Measurements from ENCODE around the gene KIF13A. TPM values are rescaled to one million over a fixed set of nuclear protein-coding genes. Genes with fewer than 3 reads are reported as not detected.
A peak's percentile ranks its signal among the peaks of the same experiment; 100 is the strongest.

KIF13A gene
- total and polyA plus RNA-seq, 9 of the 15 experiments (the other 6 are each of a cell fraction or from before 2014, with no cell fraction given), result 3.6 to 44.3 (median 29.7) TPM

- BruUV-seq (replicated peaks), result no TSS peak
- Histone ChIP-seq H3K4me1 (replicated peaks in 1 of 2; ENCODE audit: control insufficient read depth in 2 of 2, insufficient read depth in 2 of 2, low read length in 2 of 2) (peaks cover 14 to 47% of the 10 kb centered on the region in 2 experiments), H3K4me3 (no peak overlapping the region), H2AFZ (ENCODE audit: low read depth, low read length) (no peak overlapping the region), H4K20me1 (replicated peaks; ENCODE audit: control insufficient read depth, insufficient read depth, low read length) (no peaks in the 10 kb centered on the region), H3K27ac (ENCODE audit: extremely low read depth, low read depth, low read length) (peak overlapping the region; percentile 4), H3K27me3 (ENCODE audit: control insufficient read depth in 2 of 2, insufficient read depth in 2 of 2, low read length in 2 of 2) (no peaks in the 10 kb centered on the region), H3K9ac (ENCODE audit: insufficient read depth in 1 of 2, low read depth in 2 of 2, low read length in 2 of 2) (no peak overlapping the region), H3K9me1 (ENCODE audit: control insufficient read depth, insufficient read depth, low read length) (no peaks in the 10 kb centered on the region), H3K36me3 (ENCODE audit: control insufficient read depth, insufficient read depth, low read length) (peaks cover 39% of the 10 kb centered on the region; the same call in 2 of the 3 replicates), H3K9me3 (replicated peaks; ENCODE audit: control insufficient read depth, insufficient read depth, low read depth, low read length) (no peaks in the 10 kb centered on the region), H3K4me2 (ENCODE audit: insufficient read depth, low read length) (no peak overlapping the region), H3K79me2 (ENCODE audit: control insufficient read depth, insufficient read depth, low read length) (peaks cover 5% of the 10 kb centered on the region; the same call in 1 of the 3 replicates)
- ATAC-seq (peak; percentile 18; the same call in 2 of the 3 replicates), DNase-seq (ENCODE audit: extremely low read depth in 1 of 4, low spot score in 3 of 4) (peak in 1 of 4 experiments; percentile 49), FAIRE-seq (peak; percentile 57)
- 51% methylated on average over 4 of the region's 4 CpGs for WGBS (ENCODE audit: insufficient coverage, low coverage, missing lambda C conversion rate)
- intact Hi-C loops (cut with micrococcal nuclease), result no loop called here
- in situ Hi-C loops (cut with MboI), result no loop called here
- ChIA-PET CTCF (ENCODE audit: low intra/inter-chr PET ratio) (no interaction called here), POLR2A (interaction anchor here (0.8 to 1.6 kb wide), 4 partner anchors 11 to 140 kb away, joined by 3 to 4 read pairs (median 4); no protein-coding TSS in a partner anchor)
- TF ChIP-seq CCAR2 (IDR thresholded peaks at IDR 0.05; ENCODE audit: low read depth, low read length) (no peak), CTCF (IDR thresholded peaks at IDR 0.05 in 2 of 3, conservative IDR thresholded peaks at IDR 0.05 in 1 of 3; ENCODE audit: insufficient read depth in 2 of 3, low read depth in 1 of 3, low read length in 3 of 3) (peak in 1 of 3 experiments; percentile 26; a peak in 1 of 6 replicates), SPI1 (IDR thresholded peaks at IDR 0.05; ENCODE audit: borderline replicate concordance, low read depth, low read length) (peak; percentile 66; the same call in 1 of the 2 replicates), GTF2B (IDR thresholded peaks at IDR 0.05; ENCODE audit: extremely low read depth, insufficient read length) (no peak), MAFK (IDR thresholded peaks at IDR 0.05; ENCODE audit: low read length) (no peak), SMAD2 (IDR thresholded peaks at IDR 0.05; ENCODE audit: low read depth, low read length) (no peak), PBX2 (CRISPR knock-in tag; IDR thresholded peaks at IDR 0.05; ENCODE audit: low read depth) (no peak), PBX2 (tag; conservative IDR thresholded peaks at IDR 0.05; ENCODE audit: low read depth) (peak; percentile 40), ZNF668 (CRISPR knock-in tag; IDR thresholded peaks at IDR 0.05) (0 out of 2 replicates have a peak, but pooled peaks have one; percentile 26), RERE (CRISPR knock-in tag; IDR thresholded peaks at IDR 0.05; ENCODE audit: borderline replicate concordance) (no peak), RAD21 (CRISPR knock-in tag; conservative IDR thresholded peaks at IDR 0.05 in 1 of 2, IDR thresholded peaks at IDR 0.05 in 1 of 2) (peak; percentile 40 to 58)
Observed at GRCh38 chr6:17845598-17845997, 141.8 kb downstream of the KIF13A start.
